Measurements from ENCODE around the gene ATP1A2.

DNA sequence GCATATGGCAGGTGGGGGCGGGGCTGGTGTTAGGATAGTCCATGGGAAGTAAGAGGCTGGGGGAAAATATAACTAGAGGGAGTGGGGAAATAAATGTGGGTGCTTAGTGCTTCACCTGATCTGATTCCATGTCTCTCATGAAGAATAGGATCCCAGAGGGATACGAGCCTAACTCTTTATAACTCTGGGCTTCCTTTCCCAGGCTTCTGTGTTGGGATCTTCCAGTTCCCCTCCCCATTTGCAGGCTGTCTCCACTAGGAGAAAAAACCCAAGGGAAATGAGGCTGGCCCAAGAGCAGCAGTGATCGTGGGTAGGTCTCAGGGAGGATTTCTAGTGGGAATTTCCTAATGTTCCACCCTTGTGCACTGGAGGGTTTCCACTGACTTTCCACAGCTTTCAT, 32.6 kb upstream of the ATP1A2 start:
- TF ChIP-seq, protein P1, sequence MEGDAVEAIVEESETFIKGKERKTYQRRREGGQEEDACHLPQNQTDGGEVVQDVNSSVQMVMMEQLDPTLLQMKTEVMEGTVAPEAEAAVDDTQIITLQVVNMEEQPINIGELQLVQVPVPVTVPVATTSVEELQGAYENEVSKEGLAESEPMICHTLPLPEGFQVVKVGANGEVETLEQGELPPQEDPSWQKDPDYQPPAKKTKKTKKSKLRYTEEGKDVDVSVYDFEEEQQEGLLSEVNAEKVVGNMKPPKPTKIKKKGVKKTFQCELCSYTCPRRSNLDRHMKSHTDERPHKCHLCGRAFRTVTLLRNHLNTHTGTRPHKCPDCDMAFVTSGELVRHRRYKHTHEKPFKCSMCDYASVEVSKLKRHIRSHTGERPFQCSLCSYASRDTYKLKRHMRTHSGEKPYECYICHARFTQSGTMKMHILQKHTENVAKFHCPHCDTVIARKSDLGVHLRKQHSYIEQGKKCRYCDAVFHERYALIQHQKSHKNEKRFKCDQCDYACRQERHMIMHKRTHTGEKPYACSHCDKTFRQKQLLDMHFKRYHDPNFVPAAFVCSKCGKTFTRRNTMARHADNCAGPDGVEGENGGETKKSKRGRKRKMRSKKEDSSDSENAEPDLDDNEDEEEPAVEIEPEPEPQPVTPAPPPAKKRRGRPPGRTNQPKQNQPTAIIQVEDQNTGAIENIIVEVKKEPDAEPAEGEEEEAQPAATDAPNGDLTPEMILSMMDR (IDR thresholded peaks at IDR 0.05; ENCODE audit: low read depth, low read length, missing input control): no peak
- TF ChIP-seq GABPA (IDR thresholded peaks at IDR 0.05 in 1 of 2, conservative IDR thresholded peaks at IDR 0.05 in 1 of 2): no peak
- TF ChIP-seq, protein P2, sequence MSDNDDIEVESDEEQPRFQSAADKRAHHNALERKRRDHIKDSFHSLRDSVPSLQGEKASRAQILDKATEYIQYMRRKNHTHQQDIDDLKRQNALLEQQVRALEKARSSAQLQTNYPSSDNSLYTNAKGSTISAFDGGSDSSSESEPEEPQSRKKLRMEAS (IDR thresholded peaks at IDR 0.05): no peak
- TF ChIP-seq, protein P3, sequence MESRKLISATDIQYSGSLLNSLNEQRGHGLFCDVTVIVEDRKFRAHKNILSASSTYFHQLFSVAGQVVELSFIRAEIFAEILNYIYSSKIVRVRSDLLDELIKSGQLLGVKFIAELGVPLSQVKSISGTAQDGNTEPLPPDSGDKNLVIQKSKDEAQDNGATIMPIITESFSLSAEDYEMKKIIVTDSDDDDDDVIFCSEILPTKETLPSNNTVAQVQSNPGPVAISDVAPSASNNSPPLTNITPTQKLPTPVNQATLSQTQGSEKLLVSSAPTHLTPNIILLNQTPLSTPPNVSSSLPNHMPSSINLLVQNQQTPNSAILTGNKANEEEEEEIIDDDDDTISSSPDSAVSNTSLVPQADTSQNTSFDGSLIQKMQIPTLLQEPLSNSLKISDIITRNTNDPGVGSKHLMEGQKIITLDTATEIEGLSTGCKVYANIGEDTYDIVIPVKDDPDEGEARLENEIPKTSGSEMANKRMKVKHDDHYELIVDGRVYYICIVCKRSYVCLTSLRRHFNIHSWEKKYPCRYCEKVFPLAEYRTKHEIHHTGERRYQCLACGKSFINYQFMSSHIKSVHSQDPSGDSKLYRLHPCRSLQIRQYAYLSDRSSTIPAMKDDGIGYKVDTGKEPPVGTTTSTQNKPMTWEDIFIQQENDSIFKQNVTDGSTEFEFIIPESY (IDR thresholded peaks at IDR 0.05): no peak
- no peak for TF ChIP-seq EGR1 (IDR thresholded peaks at IDR 0.05; ENCODE audit: low read depth in 2 of 2)
- TF ChIP-seq, protein P4, sequence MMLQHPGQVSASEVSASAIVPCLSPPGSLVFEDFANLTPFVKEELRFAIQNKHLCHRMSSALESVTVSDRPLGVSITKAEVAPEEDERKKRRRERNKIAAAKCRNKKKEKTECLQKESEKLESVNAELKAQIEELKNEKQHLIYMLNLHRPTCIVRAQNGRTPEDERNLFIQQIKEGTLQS (IDR thresholded peaks at IDR 0.05): no peak
- TF ChIP-seq, protein P5, sequence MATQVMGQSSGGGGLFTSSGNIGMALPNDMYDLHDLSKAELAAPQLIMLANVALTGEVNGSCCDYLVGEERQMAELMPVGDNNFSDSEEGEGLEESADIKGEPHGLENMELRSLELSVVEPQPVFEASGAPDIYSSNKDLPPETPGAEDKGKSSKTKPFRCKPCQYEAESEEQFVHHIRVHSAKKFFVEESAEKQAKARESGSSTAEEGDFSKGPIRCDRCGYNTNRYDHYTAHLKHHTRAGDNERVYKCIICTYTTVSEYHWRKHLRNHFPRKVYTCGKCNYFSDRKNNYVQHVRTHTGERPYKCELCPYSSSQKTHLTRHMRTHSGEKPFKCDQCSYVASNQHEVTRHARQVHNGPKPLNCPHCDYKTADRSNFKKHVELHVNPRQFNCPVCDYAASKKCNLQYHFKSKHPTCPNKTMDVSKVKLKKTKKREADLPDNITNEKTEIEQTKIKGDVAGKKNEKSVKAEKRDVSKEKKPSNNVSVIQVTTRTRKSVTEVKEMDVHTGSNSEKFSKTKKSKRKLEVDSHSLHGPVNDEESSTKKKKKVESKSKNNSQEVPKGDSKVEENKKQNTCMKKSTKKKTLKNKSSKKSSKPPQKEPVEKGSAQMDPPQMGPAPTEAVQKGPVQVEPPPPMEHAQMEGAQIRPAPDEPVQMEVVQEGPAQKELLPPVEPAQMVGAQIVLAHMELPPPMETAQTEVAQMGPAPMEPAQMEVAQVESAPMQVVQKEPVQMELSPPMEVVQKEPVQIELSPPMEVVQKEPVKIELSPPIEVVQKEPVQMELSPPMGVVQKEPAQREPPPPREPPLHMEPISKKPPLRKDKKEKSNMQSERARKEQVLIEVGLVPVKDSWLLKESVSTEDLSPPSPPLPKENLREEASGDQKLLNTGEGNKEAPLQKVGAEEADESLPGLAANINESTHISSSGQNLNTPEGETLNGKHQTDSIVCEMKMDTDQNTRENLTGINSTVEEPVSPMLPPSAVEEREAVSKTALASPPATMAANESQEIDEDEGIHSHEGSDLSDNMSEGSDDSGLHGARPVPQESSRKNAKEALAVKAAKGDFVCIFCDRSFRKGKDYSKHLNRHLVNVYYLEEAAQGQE (IDR thresholded peaks at IDR 0.05): no peak
- no peak for TF ChIP-seq YY1 (IDR thresholded peaks at IDR 0.05)
- TF ChIP-seq TAF1 (conservative IDR thresholded peaks at IDR 0.05): no peak
